Anterior cingulate cortex (tissue), 58 donors: ENCODE results near the gene TMTC2.
"Not testable (repeated sequence)": the region's sequence is repeated elsewhere in the genome, so short reads cannot be mapped to it uniquely, and the experiment has no call there.

ENCODE experiments used
- DNase-seq, 58 donors: peaks; one replicate each; lab custom pipeline; 2025; lab: John Stamatoyannopoulos, UW

The TMTC2 gene

DNA sequence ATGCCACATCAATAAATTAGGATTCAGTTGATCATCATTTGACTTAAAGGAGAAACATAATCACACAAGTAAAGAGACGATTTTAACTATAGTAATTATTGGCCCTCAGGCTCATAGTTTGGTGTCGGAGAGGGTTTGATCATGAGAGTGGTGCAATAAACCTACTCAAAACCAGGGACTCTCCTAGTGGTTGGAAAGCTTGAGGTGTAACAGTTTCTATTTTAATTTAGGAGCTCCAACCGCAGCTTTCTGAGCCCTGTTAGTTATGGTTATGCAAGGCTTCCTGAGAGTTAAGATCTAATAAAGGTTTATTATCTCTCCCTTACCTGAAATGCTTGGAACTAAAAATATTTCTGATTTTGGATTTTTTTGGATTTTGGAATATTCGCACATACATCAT lies 36.4 kb downstream of the TMTC2 start:
- no peak for DNase-seq

DNA sequence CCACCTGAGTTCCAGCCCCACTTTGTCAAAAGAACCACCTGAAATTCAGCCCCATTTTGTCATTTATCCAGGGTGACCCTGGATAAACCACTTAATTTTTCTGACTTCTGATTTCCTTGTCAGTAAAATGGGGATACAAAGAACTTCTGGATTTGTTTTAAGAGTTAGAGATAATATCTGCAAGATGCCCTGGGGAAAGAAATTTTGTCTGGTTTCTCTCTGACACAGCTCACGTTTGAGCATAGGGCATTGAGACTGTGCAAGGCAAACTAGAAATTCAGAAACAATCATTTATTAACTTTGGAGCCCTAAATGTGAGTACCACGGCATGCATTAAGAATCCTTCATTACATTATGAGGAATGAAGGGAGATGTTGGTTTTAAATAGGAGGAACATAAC lies 37.2 kb downstream of the TMTC2 start:
- no peak for DNase-seq

DNA sequence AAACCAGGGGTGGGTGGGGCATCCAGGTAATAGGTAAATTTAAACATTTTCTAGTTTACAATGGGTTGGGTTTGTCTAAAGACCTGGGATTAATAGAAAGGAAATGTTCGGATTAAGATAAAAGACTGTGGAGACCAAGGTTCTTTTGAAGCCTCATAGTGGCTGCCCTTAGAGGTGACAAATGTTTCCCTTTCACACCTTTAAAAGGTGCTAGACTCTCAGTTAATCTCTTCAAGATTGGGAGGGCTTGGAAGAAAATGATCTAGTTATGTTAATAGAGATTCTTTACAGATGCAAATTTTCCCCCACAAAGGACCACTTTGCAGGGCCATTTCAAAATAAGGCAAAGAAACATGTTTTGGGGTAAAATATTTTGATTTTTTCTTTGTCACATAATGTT lies 39.0 kb downstream of the TMTC2 start:
- DNase-seq, result no peak

DNA sequence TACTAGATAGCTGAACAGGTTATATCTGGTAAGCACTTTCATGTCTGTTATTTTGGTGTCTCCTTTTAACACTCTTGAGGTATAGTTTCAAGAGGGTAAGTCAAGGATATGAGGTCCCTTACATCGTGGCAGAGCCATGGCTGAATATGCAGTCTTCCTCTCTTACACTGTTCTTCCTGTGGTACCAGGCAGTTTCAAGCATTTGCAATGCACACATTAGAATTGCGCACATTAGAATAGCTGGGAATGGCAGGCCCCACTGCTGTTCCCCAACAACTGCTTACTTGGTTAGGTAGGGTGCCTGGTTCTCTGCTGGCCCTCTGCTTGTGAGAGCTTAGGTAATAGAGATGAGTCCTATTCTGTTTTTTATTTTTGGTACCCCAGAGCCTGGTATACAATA lies 41.2 kb downstream of the TMTC2 start:
- no peak for DNase-seq

DNA sequence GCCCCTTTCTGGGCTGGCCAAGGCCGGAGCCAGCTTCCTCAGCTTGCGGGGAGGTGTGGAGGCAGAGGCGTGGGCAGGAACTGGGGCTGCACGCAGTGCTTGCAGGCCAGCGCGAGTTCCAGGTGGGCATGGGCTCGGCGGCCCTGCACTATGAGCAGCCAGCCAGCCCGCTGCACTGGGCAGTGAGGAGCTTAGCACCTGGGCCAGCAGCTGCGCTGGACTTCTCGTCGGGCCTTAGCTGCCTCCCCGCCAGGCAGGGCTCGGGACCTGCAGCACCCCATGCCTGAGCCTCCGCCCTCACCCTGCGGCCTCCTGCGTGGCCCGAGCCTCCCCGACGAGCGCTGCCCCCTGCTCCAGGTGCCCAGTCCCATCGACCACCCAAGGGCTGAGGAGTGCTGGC lies 42.0 kb downstream of the TMTC2 start:
- no peak for DNase-seq

DNA sequence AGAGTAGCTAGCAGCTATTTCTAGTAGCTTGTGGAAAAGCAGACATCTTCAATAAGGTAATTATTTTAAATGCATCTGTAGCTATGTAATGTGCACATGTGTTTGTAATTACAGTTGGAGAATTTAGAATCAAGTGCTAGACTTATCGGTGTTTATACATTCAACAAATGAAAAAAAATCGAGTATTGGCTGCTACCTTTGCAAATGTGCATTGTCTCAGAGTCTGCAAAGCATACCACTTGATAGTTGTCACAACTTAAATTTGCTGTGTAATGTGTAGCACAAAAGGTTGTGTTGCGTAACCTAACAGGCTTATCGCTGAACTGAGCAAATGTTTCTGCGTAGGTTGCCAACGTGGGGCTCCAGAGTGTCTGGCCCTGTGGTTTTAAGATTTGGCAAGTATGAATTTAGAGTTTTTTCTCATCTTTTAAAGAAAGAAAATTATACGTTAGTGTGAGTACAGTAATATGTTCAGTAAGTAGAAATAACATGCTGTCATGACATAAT lies 44.3 kb downstream of the TMTC2 start:
- DNase-seq, result no peak

DNA sequence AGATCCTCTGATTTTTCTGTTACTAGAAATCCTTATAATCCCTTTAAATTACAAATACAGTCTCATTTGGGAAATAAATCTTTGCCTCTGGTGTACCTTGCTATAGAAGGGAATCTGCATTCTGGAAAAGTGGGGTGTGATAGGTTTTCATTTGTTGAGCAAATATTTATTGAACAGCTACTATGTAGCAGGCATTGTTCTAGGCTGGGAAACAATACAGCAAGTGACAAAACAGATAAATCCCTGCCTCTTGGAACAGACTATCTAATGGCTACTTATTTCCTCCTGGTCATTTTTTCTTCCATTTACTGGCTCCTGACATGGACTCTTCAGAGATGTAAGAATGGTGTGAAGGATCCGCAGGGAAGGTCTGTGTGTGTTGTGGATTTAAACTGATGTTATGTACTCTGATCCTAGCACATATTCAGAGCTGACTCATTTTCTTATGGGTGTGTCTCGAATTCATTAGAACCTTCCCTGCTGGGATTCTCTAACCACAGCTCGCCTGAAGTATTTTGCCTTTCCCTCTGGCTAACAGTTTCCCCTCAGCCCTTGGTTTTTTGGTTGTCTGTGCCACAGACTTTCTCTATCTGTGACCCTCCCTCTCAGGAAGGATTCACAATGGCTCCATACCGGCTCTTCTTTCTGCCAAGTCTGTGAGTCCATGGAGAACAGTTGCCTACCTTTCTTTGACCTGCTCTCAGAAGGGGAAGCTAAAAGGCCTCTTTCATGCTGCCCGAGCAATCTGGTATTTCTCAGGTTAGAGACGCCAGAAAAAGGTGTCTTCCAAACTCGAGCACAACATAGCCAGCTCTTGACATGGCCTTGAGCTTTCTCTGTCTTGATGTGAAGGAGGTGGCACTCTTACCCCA lies 53.7 kb downstream of the TMTC2 start:
- no peak for DNase-seq

DNA sequence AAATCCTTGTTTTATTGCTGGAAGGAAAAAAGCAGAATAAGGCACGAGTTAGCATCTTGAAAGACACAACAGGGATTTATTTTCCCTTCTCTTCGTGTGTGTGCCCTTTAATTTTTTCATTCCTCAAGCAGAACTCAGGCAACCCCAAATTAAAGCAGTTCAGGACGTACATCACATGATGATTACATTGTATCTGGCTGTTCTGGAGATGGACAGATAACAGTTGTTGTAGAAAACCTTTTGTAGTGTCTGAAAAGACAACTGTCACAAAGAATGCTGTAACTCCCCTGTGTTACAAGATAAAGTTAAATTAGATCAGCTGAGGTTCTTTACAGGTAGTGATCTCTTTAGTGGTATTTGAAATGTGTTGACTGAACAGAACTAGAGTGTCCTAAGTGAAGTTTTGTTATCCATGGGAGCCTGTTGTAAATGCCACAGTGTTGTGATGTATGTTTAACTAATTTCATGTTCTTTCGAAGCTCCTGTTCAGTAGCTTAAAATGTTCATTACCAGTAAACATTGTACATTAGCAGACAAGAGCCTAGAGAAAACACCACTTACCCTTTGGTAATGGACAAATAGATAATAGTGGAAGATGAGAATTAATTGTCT lies 58.5 kb downstream of the TMTC2 start:
- no peak for DNase-seq

DNA sequence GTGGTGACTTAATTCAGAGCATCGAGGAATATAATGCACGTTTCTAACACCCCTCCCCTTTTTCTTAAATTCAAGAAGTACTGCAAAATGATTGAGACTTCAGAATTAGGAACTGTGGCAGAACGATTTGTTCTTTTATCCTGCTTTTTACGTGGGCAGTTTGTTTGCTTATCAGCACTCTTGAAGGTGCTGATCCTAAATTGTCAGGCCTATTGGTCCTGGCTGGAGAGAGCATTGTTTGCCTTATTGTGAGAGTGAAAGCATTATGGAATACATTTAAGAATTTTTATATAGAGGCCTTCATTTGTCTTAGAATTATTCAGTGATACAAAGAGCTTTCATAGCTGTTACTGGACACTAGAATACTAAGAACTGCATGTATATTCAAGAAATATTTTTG lies 59.1 kb downstream of the TMTC2 start:
- no peak for DNase-seq

DNA sequence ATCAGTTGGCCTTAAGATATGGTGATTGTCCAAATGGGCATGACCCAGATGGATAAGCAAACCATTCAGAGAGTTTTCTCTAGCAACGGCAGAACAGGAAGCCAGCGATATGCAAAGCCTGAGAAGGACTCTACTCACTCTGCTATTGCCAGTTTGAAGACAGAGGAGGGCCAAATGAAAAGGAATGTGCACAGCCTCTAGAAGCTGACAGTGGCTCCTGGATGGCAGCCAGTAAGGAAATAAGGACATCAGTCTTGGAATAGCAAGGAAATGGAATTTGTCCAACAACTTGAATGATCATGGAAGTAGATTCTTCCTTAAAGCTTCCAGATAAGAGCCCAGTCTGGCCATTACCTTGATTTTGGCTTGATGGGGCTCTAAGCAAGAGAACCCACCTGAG lies 60.0 kb downstream of the TMTC2 start:
- peak in 2 of 58 donors; percentile 3 to 6 for DNase-seq

DNA sequence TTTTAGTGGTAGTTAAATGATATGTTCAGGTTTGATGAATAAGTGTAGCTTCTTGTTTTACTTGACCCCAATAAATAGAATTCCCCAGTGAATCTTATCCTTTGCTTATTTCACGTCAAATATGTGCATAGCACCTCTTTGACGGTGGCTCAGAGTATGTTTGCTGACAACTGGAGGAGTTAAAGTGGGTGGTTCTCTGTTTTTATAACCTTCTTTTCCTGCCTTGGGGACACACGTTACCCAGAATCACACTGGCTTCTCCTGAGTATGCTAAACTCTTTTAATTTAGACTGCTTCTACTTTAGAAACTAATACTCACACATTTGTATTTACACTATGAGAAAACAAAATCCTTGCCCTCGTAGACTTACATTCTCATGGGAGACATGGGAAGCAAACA lies 62.3 kb downstream of the TMTC2 start:
- no peak for DNase-seq

DNA sequence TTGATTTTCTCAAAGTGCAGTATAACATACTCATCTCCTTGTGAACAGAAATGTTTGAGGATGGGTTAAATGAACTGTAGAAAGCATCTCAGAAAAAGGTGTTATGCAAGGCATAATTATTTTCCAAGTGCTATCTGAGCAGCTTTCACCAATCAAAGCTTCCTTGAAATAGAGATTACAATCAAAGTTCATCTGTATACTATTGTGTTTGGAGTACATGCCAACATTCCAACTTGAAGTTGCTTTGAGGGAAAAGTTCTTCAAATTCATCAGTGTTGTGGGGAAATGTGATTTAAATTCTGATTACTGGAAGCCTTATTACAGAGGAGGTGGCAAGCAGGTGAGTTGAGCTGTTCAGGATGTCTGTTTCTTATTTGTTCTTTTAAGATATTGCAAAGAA lies 68.2 kb downstream of the TMTC2 start:
- DNase-seq, result no peak

DNA sequence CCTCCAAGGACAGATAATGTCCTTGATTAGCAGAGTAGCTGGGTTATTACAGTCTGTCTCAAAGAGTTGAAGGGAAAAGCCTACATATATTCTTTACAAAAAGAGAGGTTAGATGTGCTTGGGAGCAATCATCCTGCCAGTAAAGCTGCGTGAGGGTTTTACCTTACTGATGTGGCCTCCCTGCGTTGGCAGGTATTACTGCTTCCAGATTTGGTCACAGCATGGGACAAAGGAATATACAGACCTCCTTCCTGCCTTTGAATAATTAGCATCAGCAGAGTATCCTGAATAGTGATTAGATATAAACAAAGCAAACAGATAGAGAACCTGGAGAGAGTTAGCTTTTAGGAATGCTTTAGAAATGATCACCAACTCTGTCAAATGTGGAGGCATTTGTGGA lies 69.6 kb downstream of the TMTC2 start:
- DNase-seq, result no peak

DNA sequence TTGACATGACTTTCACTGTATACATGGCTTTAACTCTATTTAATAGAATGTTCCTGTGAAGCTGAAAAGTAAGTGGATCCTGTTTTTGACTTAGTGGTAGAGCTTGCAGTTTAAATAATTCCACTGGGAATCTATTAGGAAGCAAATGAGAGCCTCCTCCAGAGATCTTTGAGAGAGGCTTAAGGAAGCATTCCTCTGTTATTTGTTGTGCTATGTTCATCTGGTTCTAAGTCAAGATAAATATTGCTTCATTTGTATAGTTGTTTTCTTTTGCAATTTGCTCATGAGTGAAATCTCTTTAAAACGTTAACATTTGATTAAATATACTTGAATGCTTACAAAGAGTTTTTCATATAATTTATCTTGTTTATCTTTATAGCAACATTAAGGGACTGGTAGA lies 70.4 kb downstream of the TMTC2 start:
- DNase-seq, result no peak

DNA sequence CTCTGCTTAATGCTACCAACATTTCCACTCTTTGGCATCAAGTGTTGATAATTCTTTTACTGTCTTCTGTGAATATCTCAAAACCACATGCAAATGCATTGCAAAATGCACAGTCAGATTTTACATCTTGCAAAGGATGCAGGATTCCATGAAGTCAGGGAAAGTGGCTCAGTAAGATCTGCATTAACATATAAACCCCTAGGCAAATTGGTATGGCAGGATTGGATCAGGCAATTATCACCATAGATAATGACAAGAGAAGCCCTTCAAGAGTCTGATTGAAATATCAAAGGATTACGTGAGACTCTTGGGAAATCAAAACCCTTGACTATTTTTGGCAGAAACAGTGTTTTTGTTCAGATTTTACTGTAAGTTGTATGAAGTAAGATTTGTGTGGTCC lies 71.0 kb downstream of the TMTC2 start:
- no peak for DNase-seq

DNA sequence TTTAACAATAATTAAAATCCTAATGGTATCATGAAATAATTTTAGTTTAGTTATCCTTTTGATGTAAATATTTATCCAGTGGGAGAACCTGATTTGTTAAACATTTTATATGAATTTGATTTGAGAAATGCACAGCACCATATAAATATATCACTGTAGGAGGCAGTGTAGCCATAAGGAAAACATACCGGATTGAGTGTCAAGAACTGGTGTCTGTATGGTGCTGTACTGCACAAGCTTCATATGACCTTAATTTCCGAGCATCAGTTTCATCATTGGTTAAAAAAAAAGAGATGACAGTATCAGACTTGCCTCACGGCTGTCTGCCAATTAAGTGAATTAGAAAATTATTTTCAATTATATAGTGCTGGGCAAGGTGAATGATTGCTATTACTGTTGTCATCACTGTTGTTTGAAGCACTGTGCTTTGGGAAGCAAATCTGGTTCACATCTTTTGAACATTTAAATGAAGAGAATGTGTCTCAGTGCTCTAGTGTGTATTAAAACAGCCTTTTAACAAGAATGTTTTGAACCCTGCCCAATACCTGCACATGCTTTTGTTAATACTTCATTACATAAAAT lies 72.1 kb downstream of the TMTC2 start:
- DNase-seq, result no peak

DNA sequence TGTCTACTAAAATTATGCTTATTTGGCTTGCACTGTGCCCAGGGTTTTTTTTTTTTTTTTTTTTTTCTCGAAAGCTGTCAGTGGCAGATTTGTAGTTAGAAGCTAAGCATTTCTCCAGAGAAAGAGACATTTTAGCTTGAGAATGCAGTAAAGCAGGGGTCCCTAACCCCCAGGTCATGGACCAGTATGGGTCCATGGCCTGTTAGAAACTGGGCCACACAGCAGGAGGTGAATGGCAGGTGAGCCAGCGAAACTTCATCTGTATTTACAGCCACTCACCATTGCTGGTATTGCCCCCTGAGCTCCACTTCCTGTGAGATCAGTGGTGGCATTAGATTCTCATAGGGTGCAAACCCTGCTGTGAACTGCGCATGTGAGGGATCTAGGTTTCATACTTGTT lies 73.7 kb downstream of the TMTC2 start:
- DNase-seq, result no peak

DNA sequence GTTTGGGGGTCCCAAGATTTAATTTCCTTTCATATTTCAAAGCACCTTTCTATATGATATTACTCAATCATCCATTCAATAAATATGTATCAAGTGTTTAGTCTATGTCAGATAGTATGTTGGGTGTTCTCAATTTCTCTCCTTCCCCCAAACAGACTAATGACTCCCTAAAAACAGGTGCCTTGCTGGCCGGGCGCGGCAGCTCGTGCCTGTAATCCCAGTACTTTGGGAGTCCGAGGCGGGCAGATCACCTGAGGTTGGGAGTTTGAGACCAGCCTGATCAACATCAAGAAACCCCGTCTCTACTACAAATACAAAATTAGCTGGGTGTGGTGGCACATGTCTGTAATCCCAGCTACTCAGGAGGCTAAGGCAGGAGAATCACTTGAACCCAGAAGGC lies 78.5 kb downstream of the TMTC2 start:
- DNase-seq, result not testable (repeated sequence)

DNA sequence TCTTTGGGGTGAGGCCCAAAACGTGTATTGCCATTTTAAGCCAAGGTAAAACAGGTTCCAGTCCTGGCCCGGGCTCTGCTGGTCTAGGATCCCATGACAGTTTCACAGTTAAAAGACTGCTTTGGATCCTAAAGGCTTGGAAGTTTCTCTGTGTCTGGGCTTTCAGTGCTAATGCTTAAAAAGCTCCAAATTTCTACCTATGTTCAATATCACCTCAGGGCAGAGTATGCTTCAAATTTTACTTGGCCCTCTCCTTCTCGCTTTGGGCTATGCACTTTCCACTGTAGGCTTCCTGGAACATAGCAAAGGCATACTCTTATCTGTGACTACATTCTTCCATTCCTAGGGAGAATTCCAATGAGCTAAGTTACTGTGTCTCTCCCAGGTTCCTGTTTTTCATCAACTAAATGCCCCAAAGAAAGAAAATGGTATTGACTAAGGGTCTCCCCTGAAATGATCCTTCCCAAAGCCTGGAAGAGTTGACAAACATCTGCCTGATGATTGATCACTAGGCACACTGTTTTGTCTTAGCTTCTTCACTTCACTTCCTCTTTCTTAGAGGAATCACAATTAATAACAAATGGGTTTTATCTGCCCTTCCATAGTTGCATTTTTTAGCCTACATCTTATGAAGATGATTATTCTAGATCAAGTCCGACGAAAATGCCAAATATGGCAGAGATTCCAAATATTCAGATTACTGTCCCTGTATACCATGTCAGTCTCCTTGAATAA lies 79.4 kb downstream of the TMTC2 start:
- no peak for DNase-seq

DNA sequence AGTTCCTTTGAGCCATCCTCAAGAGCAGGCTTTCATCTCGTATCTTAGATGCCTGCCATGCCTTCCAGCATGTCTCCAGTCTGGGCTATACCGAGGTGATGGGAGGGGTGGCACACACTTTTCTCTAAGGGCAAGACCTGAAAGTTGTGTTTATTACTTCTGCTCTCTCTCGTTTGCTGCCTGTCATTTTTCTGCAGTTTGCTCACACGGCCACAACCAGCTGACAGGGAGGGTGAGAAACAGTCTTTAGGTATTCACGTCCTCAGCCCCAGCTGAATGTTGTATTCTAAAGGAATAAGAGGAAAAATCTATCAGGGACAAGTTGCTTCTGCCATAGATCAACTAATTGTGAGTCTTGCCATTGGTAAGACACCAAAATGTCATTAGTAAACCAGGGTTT lies 88.0 kb downstream of the TMTC2 start:
- no peak for DNase-seq

DNA sequence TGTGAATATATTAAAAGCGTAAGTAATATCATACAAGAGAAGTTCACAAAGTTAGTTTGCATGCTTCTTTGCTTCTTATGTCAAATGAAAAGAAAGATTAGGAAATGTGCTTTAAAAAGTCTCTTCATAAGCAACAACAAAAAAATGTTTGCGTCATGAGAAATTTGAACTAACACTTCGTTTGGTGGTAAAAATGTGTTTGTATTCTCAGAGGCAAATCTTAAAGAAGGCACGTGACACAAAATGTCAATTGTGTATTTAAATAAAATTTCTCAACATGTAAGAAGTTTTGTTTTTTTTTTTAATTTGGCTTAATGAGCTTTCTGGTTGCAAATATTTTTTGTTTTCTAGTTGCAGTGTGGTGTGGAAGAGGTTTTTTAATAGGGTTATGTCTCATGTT lies 93.8 kb downstream of the TMTC2 start:
- DNase-seq, result no peak
